A673 (cell line): ENCODE measurements around the gene NAA40.

Experiments
- EZH2 ChIP-seq: fragments of 200-600 bp; sonication (generic); IDR thresholded peaks from 2 replicates; pipeline ENCODE4 v1.6.1; 2017; ENCODE audit warnings: borderline replicate concordance, low read depth, mild to moderate bottlenecking, mixed read lengths, antibody characterized with exemption, low read length; ENCODE audit not compliant: poor library complexity, severe bottlenecking
- TF ChIP-seq, protein P1 (sequence below): fragments of 300-800, 200-600 bp; sonication (generic); conservative IDR thresholded peaks from 2 replicates; pipeline ENCODE4 v1.5.1; 2017; ENCODE audit warnings: low read depth, mild to moderate bottlenecking, antibody characterized with exemption, low read length, moderate library complexity, mixed read lengths

GRCh38 chr11:63993100-63993499 lies 54.3 kb downstream of the NAA40 start:
- TF ChIP-seq, protein P1, sequence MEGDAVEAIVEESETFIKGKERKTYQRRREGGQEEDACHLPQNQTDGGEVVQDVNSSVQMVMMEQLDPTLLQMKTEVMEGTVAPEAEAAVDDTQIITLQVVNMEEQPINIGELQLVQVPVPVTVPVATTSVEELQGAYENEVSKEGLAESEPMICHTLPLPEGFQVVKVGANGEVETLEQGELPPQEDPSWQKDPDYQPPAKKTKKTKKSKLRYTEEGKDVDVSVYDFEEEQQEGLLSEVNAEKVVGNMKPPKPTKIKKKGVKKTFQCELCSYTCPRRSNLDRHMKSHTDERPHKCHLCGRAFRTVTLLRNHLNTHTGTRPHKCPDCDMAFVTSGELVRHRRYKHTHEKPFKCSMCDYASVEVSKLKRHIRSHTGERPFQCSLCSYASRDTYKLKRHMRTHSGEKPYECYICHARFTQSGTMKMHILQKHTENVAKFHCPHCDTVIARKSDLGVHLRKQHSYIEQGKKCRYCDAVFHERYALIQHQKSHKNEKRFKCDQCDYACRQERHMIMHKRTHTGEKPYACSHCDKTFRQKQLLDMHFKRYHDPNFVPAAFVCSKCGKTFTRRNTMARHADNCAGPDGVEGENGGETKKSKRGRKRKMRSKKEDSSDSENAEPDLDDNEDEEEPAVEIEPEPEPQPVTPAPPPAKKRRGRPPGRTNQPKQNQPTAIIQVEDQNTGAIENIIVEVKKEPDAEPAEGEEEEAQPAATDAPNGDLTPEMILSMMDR: no peak
- no peak for TF ChIP-seq EZH2
